ENCODE data around the gene KCNIP2.

- TF ChIP-seq CTCF (IDR thresholded peaks at IDR 0.05) (no peak), POLR2A (IDR thresholded peaks at IDR 0.05) (no peak)
Observed at GRCh38 chr10:101841826-101842225, 1.8 kb downstream of the KCNIP2 start.
